Vagina (tissue), 2 donors: ENCODE data around the gene PCARE. TPM values are rescaled to one million over a fixed set of nuclear protein-coding genes. Genes with fewer than 3 reads are reported as not detected.

Experiments
- DNase-seq, 2 donors: peaks; one replicate each; pipeline ENCODE4 v3.0.0-alpha.2; 2017; ENCODE audit errors: extremely low spot score in 2 of 2
- H3K27ac ChIP-seq: fragments of 200-600 bp; sonication (generic); one replicate; pipeline ENCODE4 v1.5.1; 2019
- H3K27me3 ChIP-seq: fragments of 200-600 bp; sonication (generic); one replicate; pipeline ENCODE4 v1.5.1; 2019
- H3K36me3 ChIP-seq, 2 donors: fragments of 200-600 bp; sonication (generic); one replicate each; pipeline ENCODE4 v1.5.1; 2017 to 2019
- H3K4me1 ChIP-seq: fragments of 200-600 bp; sonication (generic); one replicate; pipeline ENCODE4 v1.5.1; 2019
- H3K4me3 ChIP-seq, 2 donors: fragments of 200-600 bp; sonication (generic); 1 replicate in 1 of 2; 2 replicates in 1 of 2; pipeline ENCODE4 v1.5.1; 2016 to 2019
- H3K9me3 ChIP-seq: fragments of 200-600 bp; sonication (generic); one replicate; pipeline ENCODE4 v1.5.1; 2019
- POLR2A ChIP-seq, 2 donors: fragments of 450-650 bp; IDR thresholded peaks; one replicate each; pipeline ENCODE4 v1.6.1; 2017; ENCODE audit warnings: antibody characterized with exemption in 2 of 2, mild to moderate bottlenecking in 2 of 2, moderate library complexity in 2 of 2
- POLR2AphosphoS5 ChIP-seq, 2 donors: sonication (generic); formaldehyde crosslinking; IDR thresholded peaks; one replicate each; pipeline ENCODE4 v1.9.0; 2017; ENCODE audit warnings: antibody characterized with exemption in 2 of 2, mild to moderate bottlenecking in 2 of 2, low read depth in 1 of 2; ENCODE audit not compliant: insufficient read depth in 1 of 2
- intact Hi-C: fragments of 100-400 bp; cut with DNase I; formaldehyde crosslinking; loops from one replicate; pipeline ENCODE4 v1.15.1; 2023
- total RNA-seq: library from RNA; depleted of rRNA; stranded (reverse); fragments of >200 nt; gene quantifications from one replicate; pipeline ENCODE4 v1.2.3, GENCODE V29; 2016
- TF ChIP-seq, protein P1 (sequence below), 3 experiments: fragments of 450-650 bp in 2 of 3; fragments of 200-600 bp in 1 of 3; sonication (generic) in 1 of 3; IDR thresholded peaks; one replicate each; pipeline ENCODE4 v1.5.1; 2017 to 2019; ENCODE audit warnings: antibody characterized with exemption in 3 of 3, mild to moderate bottlenecking in 2 of 3, moderate library complexity in 2 of 3

The PCARE gene
- total RNA-seq, 1 donor from 2014 or later, result not detected

DNA sequence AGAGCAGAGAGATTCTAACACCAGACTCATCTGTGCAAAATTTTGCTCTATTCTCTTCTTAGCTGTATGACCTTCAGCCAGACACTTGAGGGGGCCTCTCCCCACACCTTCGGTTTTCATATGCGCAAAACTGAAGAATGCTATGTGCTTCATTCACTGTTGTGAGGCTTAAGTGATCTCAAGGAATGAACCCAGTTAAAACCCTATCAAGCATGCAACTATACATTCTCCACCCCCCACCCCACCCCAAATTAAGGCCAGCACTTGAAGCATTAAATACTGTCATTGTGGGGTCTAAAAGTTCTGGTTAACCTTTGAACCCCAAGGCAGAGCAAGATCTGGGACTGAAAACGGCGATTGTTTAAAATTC, 10.0 kb downstream of the PCARE start:
- H3K27ac ChIP-seq, result peak overlapping the region; percentile 69
- H3K4me3 ChIP-seq, result no peak overlapping the region
- H3K36me3 ChIP-seq, result no peaks in the 10 kb centered on the region
- H3K4me1 ChIP-seq, result peaks cover 58% of the 10 kb centered on the region
- intact Hi-C loops, result no loop called here
- TF ChIP-seq POLR2AphosphoS5 (IDR thresholded peaks at IDR 0.05; ENCODE audit: insufficient read depth in 1 of 2, low read depth in 1 of 2) (no peak), POLR2A (IDR thresholded peaks at IDR 0.05) (no peak)
- TF ChIP-seq, protein P1, sequence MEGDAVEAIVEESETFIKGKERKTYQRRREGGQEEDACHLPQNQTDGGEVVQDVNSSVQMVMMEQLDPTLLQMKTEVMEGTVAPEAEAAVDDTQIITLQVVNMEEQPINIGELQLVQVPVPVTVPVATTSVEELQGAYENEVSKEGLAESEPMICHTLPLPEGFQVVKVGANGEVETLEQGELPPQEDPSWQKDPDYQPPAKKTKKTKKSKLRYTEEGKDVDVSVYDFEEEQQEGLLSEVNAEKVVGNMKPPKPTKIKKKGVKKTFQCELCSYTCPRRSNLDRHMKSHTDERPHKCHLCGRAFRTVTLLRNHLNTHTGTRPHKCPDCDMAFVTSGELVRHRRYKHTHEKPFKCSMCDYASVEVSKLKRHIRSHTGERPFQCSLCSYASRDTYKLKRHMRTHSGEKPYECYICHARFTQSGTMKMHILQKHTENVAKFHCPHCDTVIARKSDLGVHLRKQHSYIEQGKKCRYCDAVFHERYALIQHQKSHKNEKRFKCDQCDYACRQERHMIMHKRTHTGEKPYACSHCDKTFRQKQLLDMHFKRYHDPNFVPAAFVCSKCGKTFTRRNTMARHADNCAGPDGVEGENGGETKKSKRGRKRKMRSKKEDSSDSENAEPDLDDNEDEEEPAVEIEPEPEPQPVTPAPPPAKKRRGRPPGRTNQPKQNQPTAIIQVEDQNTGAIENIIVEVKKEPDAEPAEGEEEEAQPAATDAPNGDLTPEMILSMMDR (IDR thresholded peaks at IDR 0.05), result no peak
- H3K9me3 ChIP-seq, result no peaks in the 10 kb centered on the region
- DNase-seq, result peak in 1 of 2 donors; percentile 2
- H3K27me3 ChIP-seq, result no peaks in the 10 kb centered on the region

GRCh38 chr2:29063646-29064345, 10.5 kb downstream of the PCARE start:
- intact Hi-C loops, result no loop called here
- Histone ChIP-seq H3K4me3 (peak overlapping the region in 1 of 2 donors; percentile 23), H3K36me3 (no peaks in the 10 kb centered on the region), H3K27me3 (no peaks in the 10 kb centered on the region), H3K4me1 (peaks cover 58% of the 10 kb centered on the region), H3K27ac (peak overlapping the region; percentile 69), H3K9me3 (no peaks in the 10 kb centered on the region)
- TF ChIP-seq POLR2AphosphoS5 (IDR thresholded peaks at IDR 0.05; ENCODE audit: insufficient read depth in 1 of 2, low read depth in 1 of 2) (peak in 1 of 2 donors; percentile 15), POLR2A (IDR thresholded peaks at IDR 0.05) (no peak)
- TF ChIP-seq, protein P1 (IDR thresholded peaks at IDR 0.05), result no peak
- DNase-seq, result peak in 1 of 2 donors; percentile 77

- H3K4me1 ChIP-seq, result peaks cover 55% of the 10 kb centered on the region
- intact Hi-C loops, result no loop called here
- no peaks in the 10 kb centered on the region for H3K9me3 ChIP-seq
- no peak overlapping the region for H3K4me3 ChIP-seq
- H3K27ac ChIP-seq, result peak overlapping the region; percentile 69
- DNase-seq, result no peak
- TF ChIP-seq POLR2A (IDR thresholded peaks at IDR 0.05) (no peak), POLR2AphosphoS5 (IDR thresholded peaks at IDR 0.05; ENCODE audit: insufficient read depth in 1 of 2, low read depth in 1 of 2) (no peak)
- TF ChIP-seq, protein P1 (IDR thresholded peaks at IDR 0.05), result no peak
- H3K36me3 ChIP-seq, result no peaks in the 10 kb centered on the region
- no peaks in the 10 kb centered on the region for H3K27me3 ChIP-seq
Observed at GRCh38 chr2:29063056-29063455, 11.3 kb downstream of the PCARE start.

DNA sequence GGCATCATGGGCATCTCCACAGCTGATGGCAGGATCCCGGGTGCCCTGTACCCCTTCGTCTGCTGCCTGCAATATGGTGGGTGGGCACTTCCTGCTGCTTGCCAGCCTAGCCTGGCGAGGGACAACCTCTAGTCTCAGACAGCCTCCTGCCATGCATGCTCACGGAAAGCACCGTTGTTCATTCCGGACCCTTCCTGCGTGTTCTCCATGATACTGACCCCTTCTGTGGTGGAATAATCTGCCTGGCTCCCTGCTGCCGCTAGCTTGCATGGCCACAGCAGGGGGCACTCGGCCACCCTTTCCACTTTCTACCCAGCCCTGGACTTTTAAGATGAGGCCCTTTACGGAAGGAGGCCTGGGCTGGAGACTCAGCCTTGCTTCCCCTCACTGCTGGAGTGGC, 12.0 kb downstream of the PCARE start:
- intact Hi-C loops, result no loop called here
- H3K27me3 ChIP-seq, result no peaks in the 10 kb centered on the region
- no peak overlapping the region for H3K27ac ChIP-seq
- DNase-seq, result no peak
- H3K36me3 ChIP-seq, result no peaks in the 10 kb centered on the region
- TF ChIP-seq POLR2A (IDR thresholded peaks at IDR 0.05), result no peak
- TF ChIP-seq POLR2AphosphoS5 (IDR thresholded peaks at IDR 0.05; ENCODE audit: insufficient read depth in 1 of 2, low read depth in 1 of 2), result no peak
- TF ChIP-seq, protein P1 (IDR thresholded peaks at IDR 0.05), result no peak
- no peak overlapping the region for H3K4me3 ChIP-seq
- H3K9me3 ChIP-seq, result no peaks in the 10 kb centered on the region
- H3K4me1 ChIP-seq, result peaks cover 49% of the 10 kb centered on the region

GRCh38 chr2:29061616-29062015, 12.7 kb downstream of the PCARE start:
- peaks cover 43% of the 10 kb centered on the region for H3K4me1 ChIP-seq
- no peak for DNase-seq
- intact Hi-C loops, result no loop called here
- H3K4me3 ChIP-seq, result no peak overlapping the region
- H3K27ac ChIP-seq, result no peak overlapping the region
- H3K27me3 ChIP-seq, result no peaks in the 10 kb centered on the region
- no peaks in the 10 kb centered on the region for H3K9me3 ChIP-seq
- no peak for TF ChIP-seq POLR2A (IDR thresholded peaks at IDR 0.05)
- no peak for TF ChIP-seq POLR2AphosphoS5 (IDR thresholded peaks at IDR 0.05; ENCODE audit: insufficient read depth in 1 of 2, low read depth in 1 of 2)
- TF ChIP-seq, protein P1 (IDR thresholded peaks at IDR 0.05), result no peak
- no peaks in the 10 kb centered on the region for H3K36me3 ChIP-seq
